H1 (cell line): ENCODE data around the gene OXSR1. TPM values are rescaled to one million over a fixed set of nuclear protein-coding genes. Genes with fewer than 3 reads are reported as not detected.

Experiments
- CEBPB ChIP-seq: IDR thresholded peaks from 2 replicates; pipeline ENCODE4 v1.6.1; 2012; ENCODE audit warnings: low read depth, low read length
- HDAC6 ChIP-seq: IDR thresholded peaks from one replicate; pipeline ENCODE4 v1.7.1; 2012; ENCODE audit warnings: low read depth, mild to moderate bottlenecking, inconsistent platforms, low read length, moderate library complexity
- KDM4A ChIP-seq: IDR thresholded peaks from one replicate; pipeline ENCODE4 v1.7.1; 2012; ENCODE audit warnings: low read depth, mild to moderate bottlenecking, moderate library complexity, low read length, inconsistent platforms; ENCODE audit not compliant: severe bottlenecking
- NANOG ChIP-seq: IDR thresholded peaks from 2 replicates; pipeline ENCODE4 v1.6.1; 2011; ENCODE audit warnings: low read length, low read depth, mild to moderate bottlenecking, inconsistent platforms; ENCODE audit not compliant: insufficient read depth, poor library complexity, severe bottlenecking
- PHF8 ChIP-seq: fragments of 200-600 bp; sonication (generic); conservative IDR thresholded peaks from 2 replicates; pipeline ENCODE4 v1.7.1; 2012; ENCODE audit warnings: low read depth, mild to moderate bottlenecking, inconsistent platforms, low read length, moderate library complexity
- SAP30 ChIP-seq: fragments of 300-600 bp; sonication (generic); IDR thresholded peaks from 2 replicates; pipeline ENCODE4 v1.7.1; 2012; ENCODE audit warnings: low read length, moderate library complexity, mild to moderate bottlenecking, inconsistent platforms; ENCODE audit not compliant: insufficient read depth, insufficient replicate concordance
- SIX5 ChIP-seq: IDR thresholded peaks from 2 replicates; pipeline ENCODE4 v1.6.1; 2011; ENCODE audit warnings: mild to moderate bottlenecking, low read depth, low read length
- SRF ChIP-seq: IDR thresholded peaks from 2 replicates; pipeline ENCODE4 v1.6.1; 2011; ENCODE audit warnings: mild to moderate bottlenecking, low read depth, low read length, moderate library complexity
- SUZ12 ChIP-seq: fragments of 200-600 bp; sonication (generic); IDR thresholded peaks from 2 replicates; pipeline ENCODE4 v1.6.1; 2012; ENCODE audit warnings: mild to moderate bottlenecking, inconsistent platforms, low read length, moderate library complexity, mixed read lengths
- TBP ChIP-seq: IDR thresholded peaks from 2 replicates; pipeline ENCODE4 v1.6.1; 2011; ENCODE audit warnings: low read depth, low read length, improper control_type of control experiment
- polyA plus RNA-seq, 7 experiments: library from polyadenylated mRNA; depleted of rRNA in 3 of 7; stranded (reverse) in 5 of 7; unstranded in 2 of 7; fragments of >200 nt in 5 of 7; fragments of 200-250 nt in 2 of 7; gene quantifications; 1 replicate in 5 of 7; 2 replicates in 1 of 7; 4 replicates in 1 of 7; pipeline versions ENCODE4 v1.2.1 to v1.2.3, GENCODE V29; 2011 to 2013; ENCODE audit warnings: missing spikeins in 2 of 7, mixed read lengths in 2 of 7
- total RNA-seq: library from RNA; stranded (reverse); fragmentation: NEBNext Ultra II Directional; extraction: Animal tissue kit (Norgen Biotek cat#: 25700); gene quantifications from 2 replicates; pipeline ENCODE4 v1.2.1, GENCODE V29; 2021
- TF ChIP-seq, protein P1 (sequence below): fragments of 300-600 bp; sonication (generic); IDR thresholded peaks from 2 replicates; pipeline ENCODE4 v1.7.1; 2012; ENCODE audit warnings: low read length, moderate library complexity, mild to moderate bottlenecking, inconsistent platforms; ENCODE audit not compliant: insufficient replicate concordance

Gene OXSR1
- total and polyA plus RNA-seq, 2 of the 8 experiments (the other 6 are each of a cell fraction or from before 2014, with no cell fraction given): 25.1 to 47.0 TPM

DNA sequence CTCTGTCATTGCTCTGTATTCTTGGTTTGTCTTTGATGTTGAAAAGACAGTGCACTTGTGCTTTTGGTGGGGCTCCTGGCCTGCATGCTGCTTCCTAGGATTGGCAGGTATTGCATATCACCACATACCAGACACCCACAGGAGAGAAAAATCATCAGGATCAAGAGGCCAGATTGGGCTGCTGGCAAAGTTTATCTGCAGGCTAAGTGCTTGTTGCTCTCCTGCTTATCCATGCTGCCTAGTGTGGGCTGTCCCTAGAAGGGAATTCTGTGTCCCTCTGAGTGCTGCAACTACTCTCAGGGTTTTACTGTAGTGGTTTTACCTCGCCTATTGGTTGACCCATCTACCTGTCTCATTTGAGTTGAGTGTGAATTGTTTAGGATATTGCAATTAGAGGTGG lies 99.4 kb downstream of the OXSR1 start (continued):
- TF ChIP-seq, protein P1, sequence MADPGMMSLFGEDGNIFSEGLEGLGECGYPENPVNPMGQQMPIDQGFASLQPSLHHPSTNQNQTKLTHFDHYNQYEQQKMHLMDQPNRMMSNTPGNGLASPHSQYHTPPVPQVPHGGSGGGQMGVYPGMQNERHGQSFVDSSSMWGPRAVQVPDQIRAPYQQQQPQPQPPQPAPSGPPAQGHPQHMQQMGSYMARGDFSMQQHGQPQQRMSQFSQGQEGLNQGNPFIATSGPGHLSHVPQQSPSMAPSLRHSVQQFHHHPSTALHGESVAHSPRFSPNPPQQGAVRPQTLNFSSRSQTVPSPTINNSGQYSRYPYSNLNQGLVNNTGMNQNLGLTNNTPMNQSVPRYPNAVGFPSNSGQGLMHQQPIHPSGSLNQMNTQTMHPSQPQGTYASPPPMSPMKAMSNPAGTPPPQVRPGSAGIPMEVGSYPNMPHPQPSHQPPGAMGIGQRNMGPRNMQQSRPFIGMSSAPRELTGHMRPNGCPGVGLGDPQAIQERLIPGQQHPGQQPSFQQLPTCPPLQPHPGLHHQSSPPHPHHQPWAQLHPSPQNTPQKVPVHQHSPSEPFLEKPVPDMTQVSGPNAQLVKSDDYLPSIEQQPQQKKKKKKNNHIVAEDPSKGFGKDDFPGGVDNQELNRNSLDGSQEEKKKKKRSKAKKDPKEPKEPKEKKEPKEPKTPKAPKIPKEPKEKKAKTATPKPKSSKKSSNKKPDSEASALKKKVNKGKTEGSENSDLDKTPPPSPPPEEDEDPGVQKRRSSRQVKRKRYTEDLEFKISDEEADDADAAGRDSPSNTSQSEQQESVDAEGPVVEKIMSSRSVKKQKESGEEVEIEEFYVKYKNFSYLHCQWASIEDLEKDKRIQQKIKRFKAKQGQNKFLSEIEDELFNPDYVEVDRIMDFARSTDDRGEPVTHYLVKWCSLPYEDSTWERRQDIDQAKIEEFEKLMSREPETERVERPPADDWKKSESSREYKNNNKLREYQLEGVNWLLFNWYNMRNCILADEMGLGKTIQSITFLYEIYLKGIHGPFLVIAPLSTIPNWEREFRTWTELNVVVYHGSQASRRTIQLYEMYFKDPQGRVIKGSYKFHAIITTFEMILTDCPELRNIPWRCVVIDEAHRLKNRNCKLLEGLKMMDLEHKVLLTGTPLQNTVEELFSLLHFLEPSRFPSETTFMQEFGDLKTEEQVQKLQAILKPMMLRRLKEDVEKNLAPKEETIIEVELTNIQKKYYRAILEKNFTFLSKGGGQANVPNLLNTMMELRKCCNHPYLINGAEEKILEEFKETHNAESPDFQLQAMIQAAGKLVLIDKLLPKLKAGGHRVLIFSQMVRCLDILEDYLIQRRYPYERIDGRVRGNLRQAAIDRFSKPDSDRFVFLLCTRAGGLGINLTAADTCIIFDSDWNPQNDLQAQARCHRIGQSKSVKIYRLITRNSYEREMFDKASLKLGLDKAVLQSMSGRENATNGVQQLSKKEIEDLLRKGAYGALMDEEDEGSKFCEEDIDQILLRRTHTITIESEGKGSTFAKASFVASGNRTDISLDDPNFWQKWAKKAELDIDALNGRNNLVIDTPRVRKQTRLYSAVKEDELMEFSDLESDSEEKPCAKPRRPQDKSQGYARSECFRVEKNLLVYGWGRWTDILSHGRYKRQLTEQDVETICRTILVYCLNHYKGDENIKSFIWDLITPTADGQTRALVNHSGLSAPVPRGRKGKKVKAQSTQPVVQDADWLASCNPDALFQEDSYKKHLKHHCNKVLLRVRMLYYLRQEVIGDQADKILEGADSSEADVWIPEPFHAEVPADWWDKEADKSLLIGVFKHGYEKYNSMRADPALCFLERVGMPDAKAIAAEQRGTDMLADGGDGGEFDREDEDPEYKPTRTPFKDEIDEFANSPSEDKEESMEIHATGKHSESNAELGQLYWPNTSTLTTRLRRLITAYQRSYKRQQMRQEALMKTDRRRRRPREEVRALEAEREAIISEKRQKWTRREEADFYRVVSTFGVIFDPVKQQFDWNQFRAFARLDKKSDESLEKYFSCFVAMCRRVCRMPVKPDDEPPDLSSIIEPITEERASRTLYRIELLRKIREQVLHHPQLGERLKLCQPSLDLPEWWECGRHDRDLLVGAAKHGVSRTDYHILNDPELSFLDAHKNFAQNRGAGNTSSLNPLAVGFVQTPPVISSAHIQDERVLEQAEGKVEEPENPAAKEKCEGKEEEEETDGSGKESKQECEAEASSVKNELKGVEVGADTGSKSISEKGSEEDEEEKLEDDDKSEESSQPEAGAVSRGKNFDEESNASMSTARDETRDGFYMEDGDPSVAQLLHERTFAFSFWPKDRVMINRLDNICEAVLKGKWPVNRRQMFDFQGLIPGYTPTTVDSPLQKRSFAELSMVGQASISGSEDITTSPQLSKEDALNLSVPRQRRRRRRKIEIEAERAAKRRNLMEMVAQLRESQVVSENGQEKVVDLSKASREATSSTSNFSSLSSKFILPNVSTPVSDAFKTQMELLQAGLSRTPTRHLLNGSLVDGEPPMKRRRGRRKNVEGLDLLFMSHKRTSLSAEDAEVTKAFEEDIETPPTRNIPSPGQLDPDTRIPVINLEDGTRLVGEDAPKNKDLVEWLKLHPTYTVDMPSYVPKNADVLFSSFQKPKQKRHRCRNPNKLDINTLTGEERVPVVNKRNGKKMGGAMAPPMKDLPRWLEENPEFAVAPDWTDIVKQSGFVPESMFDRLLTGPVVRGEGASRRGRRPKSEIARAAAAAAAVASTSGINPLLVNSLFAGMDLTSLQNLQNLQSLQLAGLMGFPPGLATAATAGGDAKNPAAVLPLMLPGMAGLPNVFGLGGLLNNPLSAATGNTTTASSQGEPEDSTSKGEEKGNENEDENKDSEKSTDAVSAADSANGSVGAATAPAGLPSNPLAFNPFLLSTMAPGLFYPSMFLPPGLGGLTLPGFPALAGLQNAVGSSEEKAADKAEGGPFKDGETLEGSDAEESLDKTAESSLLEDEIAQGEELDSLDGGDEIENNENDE: no peak
- no peak for TF ChIP-seq HDAC6
- TF ChIP-seq SAP30: no peak
- TF ChIP-seq KDM4A: no peak
- no peak for TF ChIP-seq TBP
- no peak for TF ChIP-seq SRF
- no peak for TF ChIP-seq SUZ12
- TF ChIP-seq SIX5: no peak
- no peak for TF ChIP-seq CEBPB
- no peak for TF ChIP-seq NANOG
- no peak for TF ChIP-seq PHF8
- TF ChIP-seq, all 59 proteins: peak for 0
